Measurements from ENCODE around the gene LHX4.

LHX4 gene

GRCh38 chr1:180231506-180231921 is 1.4 kb downstream of the LHX4 start:
- peak; percentile 44 for TF ChIP-seq CTCF (IDR thresholded peaks at IDR 0.05; ENCODE audit: control insufficient read depth, extremely low read depth, insufficient read depth)
- peak overlapping the region; percentile 58 for H3K4me3 ChIP-seq (ENCODE audit: low read depth, low read length)
- DNase-seq (ENCODE audit: low read depth): peak; percentile 47

- H3K4me3 ChIP-seq (ENCODE audit: low read depth, low read length): peak overlapping the region; percentile 58
- DNase-seq (ENCODE audit: low read depth): no peak
- no peak for TF ChIP-seq CTCF (IDR thresholded peaks at IDR 0.05; ENCODE audit: control insufficient read depth, extremely low read depth, insufficient read depth)
These were observed 1.9 kb downstream of the LHX4 start for GRCh38 chr1:180231936-180232335.

- no peak for TF ChIP-seq CTCF (IDR thresholded peaks at IDR 0.05; ENCODE audit: control insufficient read depth, extremely low read depth, insufficient read depth)
- no peak for DNase-seq (ENCODE audit: low read depth)
- no peak overlapping the region for H3K4me3 ChIP-seq (ENCODE audit: low read depth, low read length)
These were observed 2.5 kb downstream of the LHX4 start for GRCh38 chr1:180232521-180233043.

GRCh38 chr1:180233191-180234011 is 3.3 kb downstream of the LHX4 start:
- DNase-seq (ENCODE audit: low read depth): no peak
- no peak for TF ChIP-seq CTCF (IDR thresholded peaks at IDR 0.05; ENCODE audit: control insufficient read depth, extremely low read depth, insufficient read depth)
- no peak overlapping the region for H3K4me3 ChIP-seq (ENCODE audit: low read depth, low read length)

- DNase-seq (ENCODE audit: low read depth): no peak
- no peak overlapping the region for H3K4me3 ChIP-seq (ENCODE audit: low read depth, low read length)
- no peak for TF ChIP-seq CTCF (IDR thresholded peaks at IDR 0.05; ENCODE audit: control insufficient read depth, extremely low read depth, insufficient read depth)
These were observed 4.5 kb downstream of the LHX4 start for GRCh38 chr1:180234369-180235076.

GRCh38 chr1:180235077-180235501 is 5.0 kb downstream of the LHX4 start:
- H3K4me3 ChIP-seq (ENCODE audit: low read depth, low read length): no peak overlapping the region

More at GRCh38 chr1:180235077-180235501, 5.0 kb downstream of the LHX4 start:
- DNase-seq (ENCODE audit: low read depth): no peak
- no peak for TF ChIP-seq CTCF (IDR thresholded peaks at IDR 0.05; ENCODE audit: control insufficient read depth, extremely low read depth, insufficient read depth)

All from LNCaP clone FGC (cell line).